HCT116 (cell line): ENCODE measurements around the gene ITPKB. TPM values are rescaled to one million over a fixed set of nuclear protein-coding genes. Genes with fewer than 3 reads are reported as not detected.

Source experiments
- ATAC-seq: fragments of 200-7000 bp; cut with Tn5 transposase; 2 replicates; pipeline ENCODE4 v1.9.1; 2020; ENCODE audit warnings: mild to moderate bottlenecking, moderate library complexity
- BruUV-seq: library from RNA; stranded (reverse); fragments of 400-500 nt; replicated peaks from 2 replicates; lab custom pipeline; 2021; lab: Mats Ljungman, UMichigan
- CTCF ChIA-PET: fragments of 300-600 bp; sonication (Branson Sonifier 250); formaldehyde crosslinking; loops from one replicate; lab custom pipeline; 2021; ENCODE audit warnings: antibody characterized with exemption; lab: Charles Lee
- POLR2A ChIA-PET: fragments of 300-600, 350-600 bp; sonication (Branson Sonifier 250); formaldehyde crosslinking; loops from one replicate; lab custom pipeline; 2021; ENCODE audit warnings: antibody characterized with exemption; lab: Charles Lee
- RAD21 ChIA-PET, 2 experiments: fragments of 300-600 bp; sonication (Branson Sonifier 250); formaldehyde crosslinking; loops; one replicate each; lab custom pipeline; 2023; ENCODE audit warnings: low total read pairs in 2 of 2; ENCODE audit not compliant: uncharacterized antibody in 2 of 2, unreplicated experiment in 2 of 2, low non-redundant PET in 1 of 2; lab: Charles Lee
- DNase-seq: peaks from one replicate; pipeline ENCODE4 v3.0.0-alpha.2; 2010; ENCODE audit warnings: low read depth, low spot score
- H2AFZ ChIP-seq: fragments of 200-600 bp; shearing (Covaris generic), sonication (generic); 2 replicates; pipeline ENCODE4 v1.6.1; 2017; ENCODE audit warnings: low read depth, mixed run types, mixed read lengths, antibody characterized with exemption, low read length; ENCODE audit not compliant: poor library complexity, severe bottlenecking
- H3K27ac ChIP-seq: 2 replicates; pipeline ENCODE4 v1.5.1; 2012; ENCODE audit warnings: low read depth, low read length
- H3K27me3 ChIP-seq: fragments of 200-600 bp; sonication (generic); 2 replicates; pipeline ENCODE4 v1.6.1; 2016; ENCODE audit warnings: mixed run types, low read length, mixed read lengths; ENCODE audit not compliant: insufficient read depth
- H3K36me3 ChIP-seq, 2 experiments: fragments of 200-500 bp in 1 of 2; fragments of 200-600 bp in 1 of 2; sonication (Bioruptor generic) in 1 of 2; sonication (generic) in 1 of 2; 2 replicates each; pipeline versions ENCODE4 v1.5.1 to v1.6.1; 2014 to 2016; ENCODE audit warnings: low read length in 2 of 2, inconsistent platforms in 1 of 2, mixed read lengths in 1 of 2, mixed run types in 1 of 2; ENCODE audit not compliant: insufficient read depth in 2 of 2, control insufficient read depth in 1 of 2
- H3K4me1 ChIP-seq, 2 experiments: fragments of 200-600 bp in 1 of 2; sonication (generic) in 1 of 2; 2 replicates each; pipeline versions ENCODE4 v1.5.1 to v1.6.1; 2012 to 2017; ENCODE audit warnings: low read length in 2 of 2, inconsistent platforms in 1 of 2, mild to moderate bottlenecking in 1 of 2, mixed read lengths in 1 of 2, mixed run types in 1 of 2, moderate library complexity in 1 of 2; ENCODE audit not compliant: insufficient read depth in 2 of 2, control insufficient read depth in 1 of 2
- H3K4me2 ChIP-seq: fragments of 200-600 bp; sonication (generic); 2 replicates; pipeline ENCODE4 v1.6.1; 2017; ENCODE audit warnings: mixed run types, low read length, mixed read lengths
- H3K4me3 ChIP-seq, 2 experiments: fragments of 200-600 bp in 1 of 2; sonication (generic) in 1 of 2; replicated peaks in 1 of 2; 2 replicates each; pipeline ENCODE4 v1.5.1; 2011 to 2016; ENCODE audit warnings: low read length in 2 of 2, control low read depth in 1 of 2, low read depth in 1 of 2, mild to moderate bottlenecking in 1 of 2, mixed read lengths in 1 of 2, mixed run types in 1 of 2
- H3K79me2 ChIP-seq: fragments of 200-600 bp; sonication (generic); 2 replicates; pipeline ENCODE4 v1.6.1; 2017; ENCODE audit warnings: mild to moderate bottlenecking, mixed run types, low read length, moderate library complexity, mixed read lengths; ENCODE audit not compliant: insufficient read depth
- H3K9ac ChIP-seq: fragments of 200-600 bp; sonication (generic); 2 replicates; pipeline ENCODE4 v1.6.1; 2016; ENCODE audit warnings: low read length, mixed read lengths
- H3K9me2 ChIP-seq: fragments of 200-600 bp; sonication (generic), shearing (Covaris generic); 2 replicates; pipeline ENCODE4 v1.6.1; 2017; ENCODE audit warnings: mixed run types, mild to moderate bottlenecking, moderate library complexity; ENCODE audit not compliant: insufficient read depth
- H3K9me3 ChIP-seq, 2 experiments: fragments of 200-500 bp in 1 of 2; fragments of 200-600 bp in 1 of 2; sonication (Bioruptor generic) in 1 of 2; sonication (generic) in 1 of 2; 2 replicates each; pipeline ENCODE4 v1.6.1; 2014 to 2017; ENCODE audit warnings: low read length in 2 of 2, mixed read lengths in 2 of 2, inconsistent platforms in 1 of 2, low read depth in 1 of 2, mild to moderate bottlenecking in 1 of 2, mixed run types in 1 of 2, moderate library complexity in 1 of 2; ENCODE audit not compliant: control insufficient read depth in 1 of 2, insufficient read depth in 1 of 2
- H4K20me1 ChIP-seq: fragments of 200-600 bp; sonication (generic), shearing (Covaris generic); 2 replicates; pipeline ENCODE4 v1.6.1; 2017; ENCODE audit warnings: mixed run types, mild to moderate bottlenecking, moderate library complexity; ENCODE audit not compliant: insufficient read depth
- CBX3 ChIP-seq: IDR thresholded peaks from 2 replicates; pipeline ENCODE4 v1.6.1; 2012; ENCODE audit warnings: low read depth
- CTCF ChIP-seq, 3 experiments: fragments of 200-600 bp in 1 of 3; sonication (generic) in 1 of 3; IDR thresholded peaks in 2 of 3; conservative IDR thresholded peaks in 1 of 3; 2 replicates each; pipeline ENCODE4 v1.5.1; 2012 to 2017; ENCODE audit warnings: low read depth in 2 of 3, low read length in 2 of 3, antibody characterized with exemption in 1 of 3, borderline replicate concordance in 1 of 3, control low read depth in 1 of 3, mild to moderate bottlenecking in 1 of 3, mixed read lengths in 1 of 3, mixed run types in 1 of 3, moderate library complexity in 1 of 3; ENCODE audit not compliant: insufficient read depth in 1 of 3
- EZH2 ChIP-seq: fragments of 200-600 bp; sonication (generic); IDR thresholded peaks from 2 replicates; pipeline ENCODE4 v1.6.1; 2017; ENCODE audit warnings: antibody characterized with exemption, mixed run types
- EZH2phosphoT487 ChIP-seq: fragments of 200-600 bp; IDR thresholded peaks from 2 replicates; pipeline ENCODE4 v1.6.1; 2018; ENCODE audit warnings: antibody characterized with exemption, borderline replicate concordance
- POLR2AphosphoS5 ChIP-seq: IDR thresholded peaks from 2 replicates; pipeline ENCODE4 v1.6.1; 2011; ENCODE audit warnings: mild to moderate bottlenecking, low read depth, low read length, moderate library complexity
- RAD21 ChIP-seq: IDR thresholded peaks from 2 replicates; pipeline ENCODE4 v1.6.1; 2012; ENCODE audit warnings: low read depth, mild to moderate bottlenecking
- SP1 ChIP-seq: IDR thresholded peaks from 2 replicates; pipeline ENCODE4 v1.6.1; 2012; ENCODE audit warnings: low read depth
- SRF ChIP-seq: IDR thresholded peaks from 2 replicates; pipeline ENCODE4 v1.6.1; 2012; ENCODE audit warnings: low read depth
- YY1 ChIP-seq: IDR thresholded peaks from 2 replicates; pipeline ENCODE4 v1.6.1; 2011; ENCODE audit warnings: low read length, low read depth, moderate library complexity, mild to moderate bottlenecking; ENCODE audit not compliant: insufficient replicate concordance; ENCODE audit errors: extremely low read depth
- ZFX ChIP-seq: fragments of 450-650 bp; IDR thresholded peaks from 2 replicates; pipeline ENCODE4 v1.6.1; 2017
- intact Hi-C: fragments of 100-400 bp; cut with micrococcal nuclease; formaldehyde crosslinking; loops from 2 replicates; pipeline ENCODE4 v1.10.0; 2022
- total RNA-seq: library from RNA; stranded (reverse); gene quantifications from one replicate; pipeline ENCODE4 v1.2.1, GENCODE V29; 2021; ENCODE audit not compliant: unreplicated experiment
- TF ChIP-seq, protein P1 (sequence below): IDR thresholded peaks from 2 replicates; pipeline ENCODE4 v1.6.1; 2012

The ITPKB gene
- total RNA-seq, 1 experiment from 2014 or later = 4.4 TPM

- intact Hi-C loops = no loop called here
- CTCF ChIA-PET = no interaction called here
- H3K36me3 ChIP-seq = no peaks in the 10 kb centered on the region
- H3K9me2 ChIP-seq = no peaks in the 10 kb centered on the region
- no peak overlapping the region for H3K9ac ChIP-seq
- POLR2A ChIA-PET = no interaction called here
- no peak overlapping the region for H3K27ac ChIP-seq
- H4K20me1 ChIP-seq = no peaks in the 10 kb centered on the region
- no peak overlapping the region for H2AFZ ChIP-seq
- TF ChIP-seq CTCF (IDR thresholded peaks at IDR 0.05 in 2 of 3, conservative IDR thresholded peaks at IDR 0.05 in 1 of 3; ENCODE audit: borderline replicate concordance in 1 of 3, insufficient read depth in 1 of 3, low read depth in 2 of 3, low read length in 2 of 3) (no peak), SP1 (no peak), ZFX (no peak), RAD21 (no peak), CBX3 (no peak)
- no peaks in the 10 kb centered on the region for H3K27me3 ChIP-seq
- DNase-seq (no peak), ATAC-seq (no peak)
- H3K9me3 ChIP-seq = no peaks in the 10 kb centered on the region
- no peaks in the 10 kb centered on the region for H3K79me2 ChIP-seq
- H3K4me3 ChIP-seq = no peak overlapping the region
- RAD21 ChIA-PET = no interaction called here
- no peak overlapping the region for H3K4me2 ChIP-seq
- no peaks in the 10 kb centered on the region for H3K4me1 ChIP-seq
- no TSS peak for BruUV-seq
Measured at GRCh38 chr1:226730836-226731235, 8.2 kb downstream of the ITPKB start.

GRCh38 chr1:226730071-226730470 is 9.0 kb downstream of the ITPKB start:
- ChIA-PET CTCF (no interaction called here), RAD21 (no interaction called here), POLR2A (no interaction called here)
- no peak overlapping the region for H2AFZ ChIP-seq
- DNase-seq (no peak), ATAC-seq (no peak)
- BruUV-seq = no TSS peak
- no peaks in the 10 kb centered on the region for H4K20me1 ChIP-seq
- no peaks in the 10 kb centered on the region for H3K27me3 ChIP-seq
- no peak overlapping the region for H3K4me2 ChIP-seq
- no peak for TF ChIP-seq EZH2
- no peak for TF ChIP-seq SRF
- TF ChIP-seq POLR2AphosphoS5 = no peak
- no peak for TF ChIP-seq EZH2phosphoT487
- TF ChIP-seq, protein P1, sequence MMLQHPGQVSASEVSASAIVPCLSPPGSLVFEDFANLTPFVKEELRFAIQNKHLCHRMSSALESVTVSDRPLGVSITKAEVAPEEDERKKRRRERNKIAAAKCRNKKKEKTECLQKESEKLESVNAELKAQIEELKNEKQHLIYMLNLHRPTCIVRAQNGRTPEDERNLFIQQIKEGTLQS = no peak
- TF ChIP-seq YY1 = no peak
- no peak for TF ChIP-seq ZFX
- TF ChIP-seq RAD21 = no peak
- H3K4me3 ChIP-seq = no peak overlapping the region
- no peaks in the 10 kb centered on the region for H3K4me1 ChIP-seq
- no peak overlapping the region for H3K27ac ChIP-seq
- intact Hi-C loops = no loop called here
- no peaks in the 10 kb centered on the region for H3K9me2 ChIP-seq
- no peaks in the 10 kb centered on the region for H3K36me3 ChIP-seq
- no peaks in the 10 kb centered on the region for H3K9me3 ChIP-seq
- H3K9ac ChIP-seq = no peak overlapping the region
- no peaks in the 10 kb centered on the region for H3K79me2 ChIP-seq
